M059J (cell line): ENCODE results near the gene MYDGF. TPM values are rescaled to one million over a fixed set of nuclear protein-coding genes. Genes with fewer than 3 reads are reported as not detected.

Source experiments
- DNase-seq: peaks from one replicate; pipeline ENCODE4 v3.0.0-alpha.2; 2012; ENCODE audit warnings: low read depth
- total RNA-seq: library from RNA; depleted of rRNA; stranded (reverse); fragments of >200 nt; shearing (Covaris generic); gene quantifications from 2 replicates; pipeline ENCODE4 v1.2.3, GENCODE V29; 2014

The MYDGF gene
- total RNA-seq, 1 experiment from 2014 or later: 367 TPM

DNA sequence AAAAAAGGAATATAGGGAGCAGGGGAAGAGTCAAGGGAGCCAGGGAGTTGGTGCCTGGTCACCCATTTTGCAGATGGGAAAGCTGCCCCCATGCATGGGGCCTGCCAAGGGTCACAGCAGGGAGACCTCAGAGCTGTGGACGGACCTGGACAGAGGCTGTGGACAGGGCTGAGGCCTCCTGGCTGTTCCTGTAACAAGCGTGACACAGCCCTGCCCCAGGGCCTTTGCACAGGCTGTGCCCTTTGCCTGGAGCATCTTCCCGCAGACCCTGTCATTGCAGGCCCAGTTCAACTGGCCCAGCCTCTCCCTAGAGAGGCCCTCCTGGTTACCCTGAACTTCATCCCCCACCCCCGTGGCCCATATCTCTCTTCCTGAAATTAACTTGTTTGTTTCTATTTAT, 24.4 kb downstream of the MYDGF start:
- no peak for DNase-seq

DNA sequence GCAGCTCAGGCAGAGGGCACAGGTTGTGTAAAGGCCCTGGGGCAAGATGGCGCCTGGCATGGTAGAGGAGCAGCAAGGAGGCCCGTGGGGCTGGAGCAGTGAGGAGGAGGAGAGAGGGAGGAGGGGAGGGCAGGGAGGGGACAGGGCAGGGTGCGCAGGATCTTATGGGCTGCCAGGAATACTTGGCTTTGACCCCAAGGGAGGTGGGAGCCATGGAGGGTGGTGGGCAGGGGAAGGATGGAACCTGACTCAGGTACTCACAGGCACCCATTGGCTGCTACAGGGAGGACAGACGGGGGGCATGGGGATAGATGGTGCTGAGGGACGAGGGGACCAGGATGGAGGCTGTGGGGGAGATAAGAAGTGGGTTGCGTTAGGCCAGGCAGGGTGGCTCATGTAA, 27.5 kb downstream of the MYDGF start:
- DNase-seq: no peak

DNA sequence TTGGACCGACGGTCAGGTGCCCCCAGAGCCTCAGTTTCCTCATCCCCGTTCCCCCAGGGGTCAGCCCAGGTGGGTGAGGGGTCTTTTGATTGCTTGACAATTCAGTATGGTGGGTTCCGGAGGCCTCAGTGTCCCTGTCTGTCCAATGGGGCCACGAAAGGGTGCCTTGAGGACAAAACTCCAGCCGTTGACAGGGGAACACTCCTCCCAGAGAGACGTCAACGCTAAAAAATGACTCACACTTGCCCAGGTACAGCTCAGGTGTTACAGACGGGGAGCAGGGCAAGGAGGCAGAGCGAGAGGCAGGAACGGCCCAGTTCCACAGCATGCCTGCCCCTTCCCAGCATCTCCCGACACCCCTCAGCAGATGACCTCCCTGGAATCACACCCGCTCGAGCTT, 29.0 kb downstream of the MYDGF start:
- no peak for DNase-seq

DNA sequence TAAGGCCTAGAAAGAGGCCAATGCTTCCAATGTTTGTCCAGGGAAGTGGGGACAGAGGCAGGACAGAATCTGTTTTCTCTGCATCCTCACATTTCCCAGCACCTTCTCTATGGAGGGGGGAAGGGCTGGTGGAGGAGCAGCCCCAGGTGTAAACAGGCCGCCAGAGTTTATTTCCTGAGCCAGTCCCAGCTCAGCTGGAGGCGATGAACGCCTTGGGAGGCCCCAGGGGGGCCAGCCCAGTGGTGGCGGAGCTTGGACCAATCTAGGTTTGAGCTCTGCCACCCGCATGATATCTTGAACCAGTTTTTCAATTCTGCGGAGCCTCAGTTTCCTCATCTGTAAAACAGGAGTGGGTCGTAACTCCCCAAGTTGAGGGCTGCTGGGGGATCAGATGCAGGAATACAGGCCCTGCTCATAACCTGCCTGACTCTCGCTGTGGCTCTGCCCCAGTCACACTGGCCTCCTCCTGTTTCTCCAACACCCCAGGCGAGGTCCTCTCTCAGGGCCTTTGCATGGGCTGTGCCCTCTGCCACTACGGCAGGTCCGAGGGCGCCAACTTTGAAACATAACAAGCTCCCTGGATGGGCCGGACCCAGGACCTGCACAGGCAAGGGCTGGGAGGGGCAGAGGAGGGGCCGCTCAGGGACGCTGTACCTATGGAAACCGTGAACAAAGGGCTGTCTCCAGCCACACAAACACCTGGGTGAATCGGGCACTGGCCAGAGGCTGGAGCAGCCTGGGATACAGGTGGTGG, 29.7 kb downstream of the MYDGF start:
- no peak for DNase-seq

DNA sequence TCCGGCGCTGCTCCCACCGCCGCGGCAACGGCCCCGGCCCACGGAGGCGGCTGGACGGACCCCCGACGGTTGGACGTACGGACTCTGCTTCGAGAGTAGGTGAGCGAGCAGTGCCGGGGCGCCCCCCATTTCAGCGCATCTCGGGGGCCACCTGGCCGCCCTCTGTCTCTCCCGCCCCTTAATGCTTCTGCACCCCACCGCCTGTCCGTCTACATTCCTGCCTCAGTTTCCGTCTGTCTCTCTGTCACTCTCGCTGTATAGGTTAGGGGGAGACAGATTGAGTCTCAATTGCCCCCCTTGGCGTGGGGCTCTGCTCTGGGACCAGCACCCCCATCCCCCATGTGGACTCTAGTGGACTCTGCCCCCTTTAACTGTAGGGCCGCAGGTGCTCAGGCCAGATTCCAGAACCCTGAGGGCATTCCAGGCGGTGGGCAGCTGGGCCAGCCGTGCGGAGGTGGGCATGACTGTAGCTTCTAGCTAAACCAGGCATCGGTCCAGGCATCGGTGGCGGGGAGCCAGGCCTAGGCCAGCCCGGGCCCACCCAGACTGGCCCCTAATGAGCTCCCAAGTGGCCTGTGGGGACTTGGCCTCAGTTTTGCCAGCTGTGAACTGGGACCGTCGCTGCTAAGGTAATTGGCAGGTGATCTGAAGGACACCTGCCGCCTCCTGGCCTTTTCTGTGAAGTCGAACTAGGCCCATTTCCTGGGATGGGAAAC, 30.5 kb downstream of the MYDGF start:
- DNase-seq: no peak

DNA sequence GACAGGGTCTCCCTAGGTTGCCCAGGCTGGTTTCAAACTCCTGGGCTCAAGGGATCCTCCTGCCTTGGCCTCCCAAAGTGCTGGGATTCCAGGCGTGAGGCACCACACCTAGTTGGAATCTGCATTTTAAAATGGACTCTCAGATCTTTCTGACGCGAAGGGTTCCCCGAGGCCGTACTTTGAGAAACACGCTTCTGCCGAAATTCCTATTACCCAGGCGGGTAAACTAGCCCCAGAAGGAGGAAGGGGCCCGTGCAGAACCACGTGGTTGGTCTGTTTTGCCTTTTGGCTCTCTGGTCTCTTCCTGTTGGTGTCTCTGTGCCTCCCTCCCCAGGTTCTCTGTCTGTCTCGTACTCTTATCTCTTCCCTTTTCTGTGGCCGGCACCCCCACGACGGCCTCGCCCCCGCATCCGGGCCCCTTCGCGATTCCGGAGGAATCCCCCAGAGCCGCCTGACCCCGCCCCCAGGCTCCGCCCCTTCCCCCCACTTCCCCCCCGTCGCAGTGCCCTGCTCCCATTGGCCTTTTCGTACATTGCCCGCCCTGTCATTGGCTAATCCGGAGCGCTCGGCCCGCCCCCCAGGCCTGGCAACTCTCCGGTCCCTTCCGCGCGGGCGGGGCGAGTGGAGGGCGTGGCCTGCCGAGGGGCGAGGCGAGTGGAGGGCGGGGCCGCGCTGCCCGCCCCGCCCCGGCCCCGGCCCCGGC, 31.2 kb downstream of the MYDGF start, which contains the start of gene TNFAIP8L1:
TSS of gene TNFAIP8L1 (plus strand) at position 689 of the 703 bp plus-strand sequence. CDS start 12,354 bp downstream, outside the sequence.
- DNase-seq: peak; percentile 88

DNA sequence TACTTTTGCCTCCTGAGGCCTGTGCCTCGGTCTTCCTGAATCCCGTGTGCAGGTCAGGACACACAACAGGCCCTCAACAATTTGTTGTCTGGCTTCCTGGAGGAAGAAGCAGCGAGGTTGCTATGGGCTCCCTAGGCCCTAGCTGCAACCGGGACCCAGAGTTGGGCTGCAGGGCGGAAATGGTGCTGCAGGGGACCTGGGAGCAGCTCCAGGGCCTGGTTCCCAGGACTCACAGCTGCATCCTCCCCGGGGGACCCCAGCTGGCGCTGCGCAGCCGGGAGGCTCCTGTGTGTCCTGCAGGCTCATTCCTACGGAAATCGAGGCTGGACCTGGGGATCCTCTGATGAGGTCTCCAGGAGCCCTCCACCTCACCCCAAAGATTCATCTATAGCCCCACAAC, 31.8 kb downstream of the MYDGF start:
- no peak for DNase-seq

DNA sequence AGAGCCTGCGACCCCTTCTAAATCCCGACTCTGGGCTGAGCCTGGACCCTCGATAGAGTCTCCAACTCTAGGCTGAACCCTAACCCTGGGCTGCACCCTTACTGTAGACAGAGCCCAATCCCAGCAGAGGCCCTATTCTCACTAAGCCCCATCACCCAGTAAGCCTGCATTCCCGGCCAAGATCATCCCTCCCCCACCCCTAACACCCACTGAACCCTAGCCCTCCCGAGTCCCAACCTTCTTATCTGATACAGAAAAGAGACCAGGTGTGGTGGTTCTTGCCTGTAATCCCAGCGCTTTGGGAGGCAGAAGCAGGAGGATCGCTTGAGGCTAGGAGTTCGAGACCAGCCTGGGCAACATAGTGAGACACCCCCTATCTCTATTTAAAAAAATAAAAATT, 33.4 kb downstream of the MYDGF start:
- no peak for DNase-seq

DNA sequence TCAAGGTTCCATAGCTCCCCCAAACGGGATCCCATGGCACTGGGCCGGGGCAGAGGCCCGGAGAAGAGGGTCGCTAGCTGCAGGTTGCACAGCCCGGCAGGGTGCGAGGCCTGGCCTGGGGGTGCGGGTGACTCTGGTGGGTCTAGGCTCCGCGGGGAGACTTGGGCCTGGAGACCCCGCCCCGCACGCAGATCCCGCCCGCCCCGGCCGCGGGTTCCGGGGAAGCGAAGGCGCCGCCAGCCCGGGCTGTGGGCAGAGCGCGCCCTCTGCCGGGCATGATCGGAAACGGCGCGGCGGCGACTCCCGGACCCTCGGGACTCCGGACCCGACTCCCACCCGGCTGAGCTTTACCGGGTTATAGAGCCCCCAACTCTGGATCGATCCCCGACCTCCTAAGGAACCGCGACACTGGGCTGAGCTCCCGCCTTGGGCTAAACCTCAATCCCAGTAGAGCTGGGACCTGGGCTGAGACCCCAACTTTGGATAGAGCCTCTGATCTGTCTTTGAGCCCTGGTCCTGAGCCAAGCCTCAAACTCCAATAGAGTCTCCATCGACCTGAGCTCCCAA, 33.9 kb downstream of the MYDGF start:
- peak; percentile 42 for DNase-seq

DNA sequence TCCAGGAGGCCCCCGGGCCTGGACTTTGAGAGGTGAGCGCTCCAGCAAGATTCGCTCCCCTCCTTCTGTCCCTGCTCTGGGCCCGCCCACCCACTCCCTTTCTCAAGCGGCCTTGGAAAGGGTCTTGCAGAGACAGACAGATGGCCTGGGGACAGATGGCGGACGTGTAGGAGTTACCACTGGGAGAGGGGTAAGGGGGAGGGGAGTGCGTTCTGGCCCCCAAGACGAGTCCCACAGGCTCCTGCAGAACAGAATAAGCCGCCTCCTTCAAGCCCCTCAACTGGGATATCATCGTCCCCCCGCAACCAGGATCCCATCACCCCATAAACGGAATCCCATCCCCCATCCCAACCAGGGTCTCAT, 34.4 kb downstream of the MYDGF start:
- DNase-seq: no peak

DNA sequence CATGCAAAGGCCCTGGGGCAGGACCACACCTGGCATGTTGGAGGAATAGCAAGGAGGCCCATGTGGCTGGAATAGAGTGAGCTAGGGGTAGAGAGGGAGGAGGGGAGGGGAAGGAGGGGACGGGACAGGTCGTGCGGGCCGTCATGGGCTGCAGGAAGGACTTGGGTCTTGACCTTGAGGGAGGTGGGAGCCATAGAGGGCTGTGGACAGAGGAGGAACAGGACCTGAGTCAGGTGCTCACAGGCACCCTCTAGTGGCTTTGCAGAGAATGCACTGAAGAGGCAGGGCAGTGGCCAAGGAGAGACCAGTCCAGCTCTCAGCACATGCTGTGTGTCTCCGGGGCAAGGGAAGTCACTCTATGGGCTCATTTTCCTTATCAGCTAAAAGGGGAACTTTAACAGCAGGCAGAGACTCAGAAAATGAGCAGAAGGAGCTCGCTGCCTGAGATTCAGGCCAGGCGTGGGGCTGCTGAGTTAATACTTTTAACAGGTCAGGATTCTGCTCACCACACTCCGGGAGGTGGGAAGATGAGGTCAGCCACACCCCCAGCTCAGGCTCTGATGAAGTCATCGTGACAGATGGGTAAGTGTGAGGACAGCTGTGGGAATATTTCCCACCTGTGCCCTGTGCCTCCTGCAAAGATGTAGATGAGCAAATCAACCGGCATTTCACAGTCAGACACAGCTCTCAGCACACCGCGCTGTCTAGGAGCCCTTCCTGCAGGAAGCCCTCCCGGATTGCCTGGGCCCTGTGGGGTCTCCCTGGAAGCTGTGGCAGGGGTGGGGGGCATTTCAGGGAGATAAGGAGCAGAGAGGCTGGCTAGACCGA, 36.8 kb downstream of the MYDGF start:
- DNase-seq: peak; percentile 91

DNA sequence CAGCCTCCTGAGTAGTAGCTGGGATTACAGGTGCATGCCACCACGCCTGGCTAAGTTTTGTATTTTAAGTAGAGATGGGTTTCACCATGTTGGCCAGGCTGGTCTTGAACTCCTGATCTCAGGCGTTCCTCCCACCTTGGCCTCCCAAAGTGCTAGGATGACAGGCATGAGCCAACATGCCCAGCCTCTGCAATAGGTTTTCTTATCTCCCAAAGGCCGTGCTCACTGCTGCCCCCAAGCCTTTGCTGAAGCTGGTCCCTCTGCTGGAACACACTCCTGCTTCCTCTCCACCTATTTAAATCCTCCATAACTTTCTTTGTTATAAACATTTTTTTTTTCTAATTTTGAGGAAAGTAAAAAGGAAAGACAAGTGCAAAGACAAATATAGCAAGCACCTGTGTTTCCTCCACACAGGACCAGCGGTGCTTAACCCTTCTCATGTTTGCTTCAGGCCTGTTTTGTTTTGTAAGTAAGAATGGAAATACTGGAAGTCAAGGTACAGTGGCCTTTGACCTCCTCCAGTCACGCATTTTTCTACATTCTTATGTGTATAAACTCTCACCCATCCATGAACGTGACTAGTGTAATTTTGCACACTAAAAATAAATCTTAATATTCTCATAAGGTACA, 45.3 kb downstream of the MYDGF start:
- DNase-seq: peak; percentile 37

DNA sequence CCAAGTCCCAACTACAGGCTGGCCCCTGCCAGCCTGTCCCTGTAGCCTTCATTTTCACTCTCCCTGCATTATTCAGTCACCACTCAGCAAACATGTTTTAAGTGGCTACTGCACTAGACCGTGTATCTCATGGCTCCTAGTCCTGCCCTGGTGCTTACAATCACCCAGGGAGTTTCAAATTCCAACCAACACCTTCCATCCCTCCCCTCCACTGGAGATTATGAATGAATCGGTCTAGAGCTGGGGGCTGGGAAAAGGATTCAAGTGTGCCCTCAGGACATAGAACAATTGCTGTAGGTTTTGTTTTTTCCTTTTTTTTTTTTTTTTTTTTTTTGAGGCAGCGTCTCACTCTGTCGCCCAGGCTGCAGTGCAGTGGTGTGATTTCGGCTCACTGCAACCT, 45.8 kb downstream of the MYDGF start:
- peak; percentile 41 for DNase-seq

DNA sequence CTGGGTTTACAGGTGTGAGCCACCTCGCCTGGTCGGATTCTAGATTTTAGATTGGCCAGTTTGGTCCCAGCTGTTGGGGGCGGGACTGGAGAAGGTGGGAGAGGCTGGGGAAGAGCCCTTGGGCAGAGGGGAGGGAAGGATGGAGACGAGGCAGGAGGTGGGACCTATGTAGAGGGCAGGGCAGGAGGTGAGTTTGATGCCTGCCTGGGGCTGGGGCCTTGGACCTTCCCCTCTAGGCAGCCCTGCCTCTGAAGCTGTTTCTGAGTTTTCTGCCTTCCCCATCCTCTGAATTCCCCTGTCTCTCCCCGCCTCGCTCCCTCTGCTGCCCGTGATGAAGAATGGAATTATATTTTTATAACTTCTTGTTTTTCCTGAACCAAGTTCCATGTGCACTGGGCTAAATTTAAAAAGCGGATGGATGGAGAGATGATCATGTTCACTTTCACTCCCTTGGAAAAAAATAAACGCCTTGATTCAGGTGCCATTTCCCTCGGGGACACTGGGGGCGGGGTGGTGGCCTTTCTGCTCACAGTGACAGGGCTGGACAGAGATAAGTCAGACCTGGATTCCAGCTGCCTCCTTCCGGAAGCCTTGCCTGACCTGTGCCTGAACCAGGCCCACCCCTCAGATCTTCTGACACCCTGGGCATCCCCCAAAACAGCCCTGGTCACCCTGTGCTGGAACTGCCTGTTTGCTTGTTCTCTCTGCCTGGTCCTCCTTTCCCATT, 47.3 kb downstream of the MYDGF start:
- no peak for DNase-seq

DNA sequence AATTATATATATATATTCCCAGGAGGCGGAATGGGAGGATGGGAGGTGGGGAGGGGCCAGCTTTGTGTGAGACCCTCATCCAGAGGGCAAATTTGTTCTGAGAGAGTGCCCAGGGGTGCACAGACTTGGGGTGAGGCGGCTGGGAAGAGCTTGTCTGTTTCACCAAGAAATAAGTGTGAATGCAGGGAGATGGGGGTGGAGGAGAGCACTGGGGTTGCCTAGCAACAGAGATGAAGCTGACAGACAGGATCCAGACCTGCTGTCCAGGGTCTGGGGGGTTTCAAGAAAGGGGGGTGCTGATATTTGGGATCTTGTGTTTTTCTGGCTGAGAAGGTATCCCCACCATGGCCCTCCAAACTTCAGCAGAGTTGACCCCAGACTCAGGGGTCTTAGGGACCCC, 49.5 kb downstream of the MYDGF start:
- no peak for DNase-seq

DNA sequence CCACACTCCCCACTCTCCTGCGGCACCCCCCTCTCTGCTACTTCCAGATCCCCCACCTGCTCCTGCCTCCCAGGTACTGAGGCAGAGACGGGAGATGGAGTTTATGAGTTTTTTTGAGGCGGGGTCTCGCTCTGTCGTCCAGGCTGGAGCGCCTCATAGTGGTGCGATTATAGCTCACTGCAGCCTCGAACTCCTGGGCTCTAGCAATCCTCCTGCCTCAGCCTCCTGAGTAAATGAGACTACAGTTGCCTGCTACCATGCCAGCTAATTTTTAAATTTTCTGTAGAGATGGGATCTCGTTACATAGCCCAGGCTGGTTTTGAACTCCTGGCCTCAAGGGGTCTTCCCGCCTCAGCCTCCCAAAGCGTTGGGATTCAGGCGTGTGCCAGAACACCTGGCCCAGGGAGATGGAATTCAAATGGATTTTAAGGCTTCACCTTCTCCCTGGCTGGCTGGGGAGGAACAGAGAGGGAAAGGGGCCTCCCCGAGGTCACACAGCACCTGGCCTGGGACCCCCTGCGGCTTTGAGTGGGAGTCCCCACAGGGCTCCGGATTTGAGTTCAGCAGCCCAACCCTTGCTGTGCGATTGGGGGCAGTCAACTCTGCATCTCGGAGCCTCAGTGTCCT, 50.4 kb downstream of the MYDGF start:
- DNase-seq: no peak

DNA sequence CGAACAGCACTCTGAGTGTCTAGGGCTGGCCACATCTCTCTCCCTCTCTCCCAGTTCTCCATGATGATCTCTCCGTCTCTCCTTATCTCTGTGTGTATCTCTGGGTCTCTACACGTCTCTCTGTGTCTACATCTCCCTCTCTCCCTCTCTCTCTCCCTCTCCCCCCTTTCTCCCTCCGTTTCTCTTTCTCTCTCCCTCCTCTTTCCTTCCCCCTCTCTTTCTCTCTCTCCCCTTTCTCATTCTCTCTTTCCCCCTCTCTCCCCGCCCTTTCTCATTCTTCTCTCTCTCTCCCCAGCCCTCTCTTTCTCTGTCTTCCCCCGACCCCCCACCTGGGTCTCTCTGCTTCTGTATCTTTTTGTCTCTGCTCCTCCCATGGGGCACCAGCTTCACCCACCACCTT, 52.1 kb downstream of the MYDGF start:
- no peak for DNase-seq

DNA sequence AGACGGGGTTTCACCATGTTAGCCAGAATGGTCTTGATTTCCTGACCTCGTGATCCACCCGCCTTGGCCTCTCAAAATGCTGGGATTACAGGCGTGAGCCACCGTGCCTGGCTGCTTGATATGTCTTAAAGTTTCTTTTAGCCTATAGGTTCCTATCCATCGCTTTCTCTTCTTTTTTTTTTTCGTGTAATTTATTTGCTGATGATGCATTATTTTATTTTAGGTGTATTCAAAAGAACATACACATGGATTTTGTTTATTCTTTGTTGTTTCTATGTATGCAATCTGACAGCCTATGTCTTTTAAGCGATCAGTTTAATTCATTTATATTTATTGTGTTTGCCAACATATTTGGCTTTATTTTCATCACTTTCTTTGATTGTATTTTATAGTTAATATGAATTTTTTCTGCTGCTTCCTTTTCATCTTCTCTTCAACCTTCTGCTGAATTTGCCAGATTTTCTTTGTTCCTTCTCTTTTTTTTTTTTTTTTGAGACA, 56.8 kb downstream of the MYDGF start:
- DNase-seq: no peak

DNA sequence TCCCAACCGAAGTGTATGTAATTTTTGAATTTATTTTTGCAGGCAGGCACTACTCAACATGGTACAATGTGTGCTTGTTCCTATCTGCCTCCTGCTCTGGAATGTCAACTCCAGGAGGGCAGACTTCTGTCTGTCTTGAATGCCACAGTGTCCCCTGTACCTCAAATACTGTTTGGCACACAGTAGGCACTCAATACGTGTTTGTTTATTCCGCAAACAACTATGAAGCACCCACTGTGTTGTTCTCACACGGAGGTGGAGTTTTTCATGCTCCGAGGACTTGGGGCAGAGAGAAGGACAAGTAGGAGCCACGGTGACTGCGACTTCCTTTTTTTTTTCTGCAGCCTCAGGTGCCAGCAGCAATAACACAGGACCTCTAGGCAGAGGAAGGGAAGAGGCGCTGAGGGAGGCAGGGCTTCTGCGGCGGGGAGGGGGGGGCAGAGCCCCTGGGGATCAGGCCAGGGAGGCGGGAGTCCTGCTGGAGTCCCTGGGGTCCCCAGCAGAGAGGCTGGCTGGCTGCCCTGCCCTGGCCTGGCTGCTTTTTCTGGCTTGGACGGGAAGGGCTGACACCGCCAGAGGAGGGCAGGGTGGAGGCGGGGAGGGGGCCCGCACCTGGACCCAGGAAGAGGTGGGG, 60.1 kb downstream of the MYDGF start:
- no peak for DNase-seq
